K562 (cell line): ENCODE measurements around the gene DHX58. TPM values are rescaled to one million over a fixed set of nuclear protein-coding genes. Genes with fewer than 3 reads are reported as not detected.
"Not testable (repeated sequence)": the region's sequence is repeated elsewhere in the genome, so short reads cannot be mapped to it uniquely, and the experiment has no call there.

ENCODE experiments used
- ATAC-seq: fragments of 200-7000 bp; cut with Tn5 transposase; 3 replicates; pipeline ENCODE4 v1.9.1; 2020; ENCODE audit warnings: moderate library complexity
- BruUV-seq: library from RNA; stranded (reverse); fragments of 400-500 nt; replicated peaks from 2 replicates; lab custom pipeline; 2021; lab: Mats Ljungman, UMichigan
- CTCF ChIA-PET: fragments of 300-600 bp; formaldehyde crosslinking; extraction: SDS; loops from one replicate; lab custom pipeline; 2021; ENCODE audit warnings: low intra/inter-chr PET ratio; lab: Yijun Ruan, JAX
- POLR2A ChIA-PET: fragments of 300-600, 350-650 bp; sonication (Branson Sonifier 250); formaldehyde crosslinking; extraction: SDS; loops from one replicate; lab custom pipeline; 2021; ENCODE audit warnings: antibody characterized with exemption, inconsistent platforms; lab: Yijun Ruan, JAX
- DNase-seq, 4 experiments: peaks; one replicate each; pipeline versions ENCODE4 v3.0.0 to v3.0.0-alpha.2; 2011 to 2018; ENCODE audit warnings: low spot score in 3 of 4, mixed read lengths in 3 of 4; ENCODE audit errors: extremely low read depth in 1 of 4
- FAIRE-seq: peaks from 2 replicates; lab custom pipeline; 2011; peaks lifted over from hg19 to GRCh38; lab: Jason Lieb, UNC
- H2AFZ ChIP-seq: 2 replicates; pipeline ENCODE4 v1.6.0; 2011; ENCODE audit warnings: low read depth, low read length, control low read depth, inconsistent platforms
- H3K27ac ChIP-seq: fragments of 200-600 bp; 3 replicates; pipeline ENCODE4 v1.8.0; 2011; ENCODE audit warnings: low read depth, mild to moderate bottlenecking, control low read depth, inconsistent platforms, low read length, moderate library complexity, mixed read lengths; ENCODE audit errors: extremely low read depth
- H3K27me3 ChIP-seq, 2 experiments: fragments of 300-600 bp in 1 of 2; 2 replicates in 1 of 2; 3 replicates in 1 of 2; pipeline versions ENCODE4 v1.6.0 to v1.8.0; 2011; ENCODE audit warnings: inconsistent platforms in 2 of 2, low read length in 2 of 2, mild to moderate bottlenecking in 1 of 2, mixed read lengths in 1 of 2, moderate library complexity in 1 of 2; ENCODE audit not compliant: control insufficient read depth in 2 of 2, insufficient read depth in 2 of 2
- H3K36me3 ChIP-seq: fragments of 300-600 bp; 3 replicates; pipeline ENCODE4 v1.8.0; 2011; ENCODE audit warnings: mild to moderate bottlenecking, low read length, inconsistent platforms; ENCODE audit not compliant: control insufficient read depth, insufficient read depth
- H3K4me1 ChIP-seq, 2 experiments: fragments of 200-600 bp in 1 of 2; replicated peaks in 1 of 2; 2 replicates in 1 of 2; 3 replicates in 1 of 2; pipeline versions ENCODE4 v1.5.1 to v1.8.0; 2011; ENCODE audit warnings: inconsistent platforms in 2 of 2, low read length in 2 of 2, mild to moderate bottlenecking in 1 of 2, mixed read lengths in 1 of 2, moderate library complexity in 1 of 2; ENCODE audit not compliant: control insufficient read depth in 2 of 2, insufficient read depth in 2 of 2
- H3K4me2 ChIP-seq: 2 replicates; pipeline ENCODE4 v1.6.1; 2011; ENCODE audit warnings: low read length, control low read depth, inconsistent platforms, mixed read lengths; ENCODE audit not compliant: insufficient read depth
- H3K4me3 ChIP-seq: fragments of 200-600 bp; sonication (generic), shearing (Covaris generic); 2 replicates; pipeline ENCODE4 v1.5.1; 2016; ENCODE audit warnings: control low read depth, inconsistent platforms
- H3K79me2 ChIP-seq: fragments of 200-600 bp; 3 replicates; pipeline ENCODE4 v1.8.0; 2011; ENCODE audit warnings: low read length, inconsistent platforms; ENCODE audit not compliant: control insufficient read depth, insufficient read depth
- H3K9ac ChIP-seq, 2 experiments: 2 replicates each; pipeline versions ENCODE4 v1.6.0 to v1.6.1; 2011; ENCODE audit warnings: low read depth in 2 of 2, low read length in 2 of 2, control low read depth in 1 of 2, inconsistent platforms in 1 of 2, mild to moderate bottlenecking in 1 of 2, mixed read lengths in 1 of 2; ENCODE audit not compliant: insufficient read depth in 1 of 2
- H3K9me1 ChIP-seq: one replicate; pipeline ENCODE4 v1.6.0; 2011; ENCODE audit warnings: inconsistent platforms, mild to moderate bottlenecking, low read length, moderate library complexity; ENCODE audit not compliant: control insufficient read depth, insufficient read depth
- H3K9me3 ChIP-seq: replicated peaks from 2 replicates; pipeline ENCODE4 v1.5.1; 2011; ENCODE audit warnings: low read depth, low read length, inconsistent platforms; ENCODE audit not compliant: control insufficient read depth, insufficient read depth
- H4K20me1 ChIP-seq: replicated peaks from 2 replicates; pipeline ENCODE4 v1.6.1; 2011; ENCODE audit warnings: low read length, inconsistent platforms, mixed read lengths; ENCODE audit not compliant: control insufficient read depth, insufficient read depth
- BRF1 ChIP-seq: IDR thresholded peaks from 3 replicates; pipeline ENCODE4 v1.6.1; 2011; ENCODE audit warnings: borderline replicate concordance, mild to moderate bottlenecking; ENCODE audit not compliant: insufficient read length; ENCODE audit errors: extremely low read depth
- CEBPB ChIP-seq: fragments of 450-650 bp; IDR thresholded peaks from 2 replicates; pipeline ENCODE4 v1.6.1; 2016; ENCODE audit warnings: missing genetic modification characterization, missing compliant biosample characterization
- CEBPG ChIP-seq, 3 experiments: fragments of 200-800 bp in 1 of 3; sonication (Bioruptor generic) in 1 of 3; sonication (generic) in 1 of 3; formaldehyde crosslinking in 1 of 3; IDR thresholded peaks in 2 of 3; conservative IDR thresholded peaks in 1 of 3; 2 replicates each; pipeline versions ENCODE4 v1.6.1 to v1.8.0; 2016 to 2022; ENCODE audit warnings: missing compliant biosample characterization in 2 of 3, missing genetic modification characterization in 2 of 3, mild to moderate bottlenecking in 1 of 3, missing genetic modification reagents in 1 of 3
- FOXK1 ChIP-seq: sonication (generic); formaldehyde crosslinking; IDR thresholded peaks from 2 replicates; pipeline ENCODE4 v1.8.0; 2022; ENCODE audit warnings: missing genetic modification reagents, mild to moderate bottlenecking, borderline replicate concordance
- MCM5 ChIP-seq: fragments of 450-650 bp; IDR thresholded peaks from 2 replicates; pipeline ENCODE4 v1.6.1; 2016; ENCODE audit warnings: low read depth
- SIN3A ChIP-seq, 2 experiments: fragments of 150-350 bp in 1 of 2; IDR thresholded peaks; 2 replicates each; pipeline ENCODE4 v1.6.1; 2011 to 2016; ENCODE audit warnings: borderline replicate concordance in 2 of 2, low read depth in 2 of 2, low read length in 2 of 2, mild to moderate bottlenecking in 2 of 2, moderate library complexity in 2 of 2; ENCODE audit not compliant: control insufficient read depth in 1 of 2
- TEAD1 ChIP-seq, 2 experiments: fragments of 450-650 bp in 1 of 2; sonication (generic) in 1 of 2; formaldehyde crosslinking; IDR thresholded peaks; 2 replicates each; pipeline versions ENCODE4 v1.4.0 to v1.8.0; 2020 to 2022; ENCODE audit warnings: mild to moderate bottlenecking in 2 of 2, missing genetic modification reagents in 1 of 2
- WGBS: fragments of 100-300 bp; shearing (Covaris generic); methylation state at CpG from one replicate; pipeline ENCODE4 v1.1.6; 2016; ENCODE audit warnings: low coverage, mixed read lengths; ENCODE audit not compliant: insufficient coverage; ENCODE audit errors: missing lambda C conversion rate; 5-methylcytosine and 5-hydroxymethylcytosine counted together
- in situ Hi-C: fragments of 300-500 bp; cut with MboI; formaldehyde crosslinking; loops from 4 replicates; pipeline ENCODE4 v1.15.0; 2018; ENCODE audit warnings: inconsistent platforms, mixed read lengths
- intact Hi-C: fragments of 100-400 bp; cut with micrococcal nuclease; formaldehyde crosslinking; loops from 2 replicates; pipeline ENCODE4 v1.14.2; 2022
- polyA plus RNA-seq, 8 experiments: library from polyadenylated mRNA; depleted of rRNA in 4 of 8; stranded (reverse) in 5 of 8; unstranded in 3 of 8; fragments of >200 nt; fragmentation: Nextera tagmentation in 2 of 8; fragmentation: Illumina TruSeq in 1 of 8; extraction: Ambion mirVana in 2 of 8; extraction: Trizol in 1 of 8; gene quantifications; 2 replicates each; pipeline versions ENCODE4 v1.2.1 to v1.2.3, GENCODE V29; 2011 to 2014; ENCODE audit warnings: inconsistent platforms in 1 of 8, missing spikeins in 1 of 8
- total RNA-seq, 7 experiments: library from RNA; depleted of rRNA in 6 of 7; stranded (reverse); fragments of >200 nt in 6 of 7; fragmentation: Illumina TruSeq in 2 of 7; extraction: Trizol in 2 of 7; gene quantifications; 2 replicates each; pipeline versions ENCODE4 v1.2.1 to v1.2.3, GENCODE V29; 2011 to 2021; ENCODE audit warnings: low replicate concordance in 1 of 7
- TF ChIP-seq, protein P1 (sequence below): fragments of 200-800 bp; sonication (Bioruptor generic); IDR thresholded peaks from 2 replicates; pipeline ENCODE4 v1.6.1; 2017; ENCODE audit warnings: missing genetic modification characterization, missing compliant biosample characterization

The DHX58 gene
- total and polyA plus RNA-seq, 9 of the 15 experiments (the other 6 are each of a cell fraction or from before 2014, with no cell fraction given) = 0.15 to 3.0 (median 1.4) TPM

DNA sequence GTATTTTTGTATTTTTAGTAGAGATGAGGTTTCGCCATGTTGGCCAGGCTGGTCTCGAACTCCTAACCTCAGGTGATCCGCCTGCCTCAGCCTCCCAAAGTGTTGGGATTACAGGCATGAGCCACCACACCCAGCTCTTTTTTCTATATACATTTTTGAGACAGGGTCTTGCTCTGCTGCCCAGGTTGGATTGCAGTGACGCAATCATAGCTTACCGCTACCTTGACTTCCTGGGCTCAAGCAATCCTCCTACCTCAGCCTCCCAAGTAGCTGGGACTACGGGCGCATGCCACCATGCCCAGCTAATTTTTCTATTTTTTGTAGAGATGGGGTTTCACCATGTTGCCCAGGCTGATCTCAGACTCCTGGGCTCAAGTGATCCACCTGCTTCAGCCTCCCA is 28.2 kb upstream of the DHX58 start:
- peaks cover 72% of the 10 kb centered on the region for H3K36me3 ChIP-seq
- H3K4me3 ChIP-seq, in situ Hi-C loops: not testable (repeated sequence)

DNA sequence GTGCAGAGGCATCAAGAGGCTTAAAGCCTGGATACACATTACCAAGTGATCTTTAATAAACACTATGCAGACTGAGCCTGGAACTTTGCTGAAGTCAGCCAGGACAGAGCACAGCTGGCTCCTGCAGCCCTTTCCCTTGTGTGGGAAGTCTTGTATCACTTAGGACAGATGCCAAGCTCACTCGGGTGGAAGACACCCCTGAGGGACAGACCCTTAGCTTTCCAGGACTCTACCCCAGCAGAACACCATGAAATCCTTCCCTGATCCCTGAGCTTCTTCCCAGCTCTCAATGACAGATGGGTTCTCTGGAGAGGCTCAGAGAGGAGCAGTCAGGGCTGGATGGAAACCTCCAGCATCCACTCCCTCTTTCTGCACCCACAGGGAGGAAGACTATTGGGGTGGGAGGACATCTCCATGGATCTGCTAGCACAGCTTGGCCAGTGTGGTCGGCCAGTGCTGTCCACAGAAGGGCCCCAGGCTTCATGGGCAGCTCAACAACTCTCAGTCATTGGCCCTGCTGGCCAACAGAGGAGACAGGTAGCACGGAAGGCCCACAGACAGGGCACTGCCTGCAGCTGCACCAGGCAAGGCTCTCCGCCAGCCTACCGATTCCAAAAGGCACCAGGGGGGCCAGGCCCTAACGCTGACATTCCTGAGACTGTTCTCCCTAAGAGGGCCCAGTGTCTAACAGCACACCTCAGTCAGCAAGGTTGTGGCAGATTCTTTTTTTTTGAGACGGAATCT is 26.4 kb upstream of the DHX58 start:
- CTCF ChIA-PET = no interaction called here
- WGBS = 77% methylated on average over 7 of the region's 7 CpGs
- TF ChIP-seq FOXK1 (no peak), BRF1 (no peak), SIN3A (IDR thresholded peaks at IDR 0.05; ENCODE audit: borderline replicate concordance in 2 of 2, control insufficient read depth in 1 of 2, low read depth in 2 of 2, low read length in 2 of 2) (no peak), TEAD1 (CRISPR knock-in tag; IDR thresholded peaks at IDR 0.05) (no peak), MCM5 (no peak)
- TF ChIP-seq, protein P1, sequence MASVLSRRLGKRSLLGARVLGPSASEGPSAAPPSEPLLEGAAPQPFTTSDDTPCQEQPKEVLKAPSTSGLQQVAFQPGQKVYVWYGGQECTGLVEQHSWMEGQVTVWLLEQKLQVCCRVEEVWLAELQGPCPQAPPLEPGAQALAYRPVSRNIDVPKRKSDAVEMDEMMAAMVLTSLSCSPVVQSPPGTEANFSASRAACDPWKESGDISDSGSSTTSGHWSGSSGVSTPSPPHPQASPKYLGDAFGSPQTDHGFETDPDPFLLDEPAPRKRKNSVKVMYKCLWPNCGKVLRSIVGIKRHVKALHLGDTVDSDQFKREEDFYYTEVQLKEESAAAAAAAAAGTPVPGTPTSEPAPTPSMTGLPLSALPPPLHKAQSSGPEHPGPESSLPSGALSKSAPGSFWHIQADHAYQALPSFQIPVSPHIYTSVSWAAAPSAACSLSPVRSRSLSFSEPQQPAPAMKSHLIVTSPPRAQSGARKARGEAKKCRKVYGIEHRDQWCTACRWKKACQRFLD (CRISPR knock-in tag) = no peak

More for the DNA sequence above, 28.2 kb upstream of the DHX58 start:
- H3K9ac ChIP-seq; H2AFZ ChIP-seq; H3K9me3 ChIP-seq; BruUV-seq; H3K4me2 ChIP-seq; H3K27ac ChIP-seq; DNase-seq; CTCF ChIA-PET; intact Hi-C loops; ATAC-seq; H3K9me1 ChIP-seq; H3K27me3 ChIP-seq; FAIRE-seq; TF ChIP-seq CEBPG (CRISPR knock-in tag; IDR thresholded peaks at IDR 0.05): not testable (repeated sequence)
- WGBS = 98% methylated on average over 7 of the region's 7 CpGs
- Histone ChIP-seq H3K4me1 (peaks cover 6 to 10% of the 10 kb centered on the region in 2 experiments; a peak in 3 of 5 replicates), H3K79me2 (peaks cover 73% of the 10 kb centered on the region), H4K20me1 (peaks cover 14% of the 10 kb centered on the region; the same call in 1 of the 2 replicates)
- POLR2A ChIA-PET = interaction anchor here (0.5 to 0.6 kb wide), 2 partner anchors 259 to 447 kb away, joined by 3 read pairs; no protein-coding TSS in a partner anchor
- TF ChIP-seq CEBPG (tag; conservative IDR thresholded peaks at IDR 0.05 in 1 of 2, IDR thresholded peaks at IDR 0.05 in 1 of 2) (peak in 1 of 2 experiments; percentile 33; a peak in 1 of 4 replicates), CEBPB (peak; percentile 47)

More for the DNA sequence above, 26.4 kb upstream of the DHX58 start:
- Histone ChIP-seq H3K36me3 (peaks cover 80% of the 10 kb centered on the region), H3K27me3 (no peaks in the 10 kb centered on the region), H3K4me1 (peaks cover 9 to 11% of the 10 kb centered on the region in 2 experiments; a peak in 3 of 5 replicates), H3K79me2 (peaks cover 80% of the 10 kb centered on the region), H3K9me1 (no peaks in the 10 kb centered on the region), H2AFZ (no peak overlapping the region), H3K27ac (no peak overlapping the region), H3K9me3 (no peaks in the 10 kb centered on the region), H3K4me3 (no peak overlapping the region), H3K9ac (peak overlapping the region in 1 of 2 experiments; percentile 84; a peak in 2 of 4 replicates), H3K4me2 (no peak overlapping the region), H4K20me1 (peaks cover 10% of the 10 kb centered on the region; the same call in 1 of the 2 replicates)
- FAIRE-seq (peak; percentile 59), ATAC-seq (0 out of 3 replicates have a peak, but pooled peaks have one; percentile 19), DNase-seq (no peak)
- no TSS peak for BruUV-seq
- in situ Hi-C loops = no loop called here
- POLR2A ChIA-PET = interaction anchor here (1.2 to 1.9 kb wide), 3 partner anchors 11 to 18 kb away, joined by 4 to 8 read pairs (median 6); partner anchors contain the start of gene KAT2A
- intact Hi-C loops = no loop called here
